HepG2 (cell line): ENCODE results near the gene TMEM204. TPM values are rescaled to one million over a fixed set of nuclear protein-coding genes. Genes with fewer than 3 reads are reported as not detected.
A peak's percentile ranks its signal among the peaks of the same experiment; 100 is the strongest.

Source experiments
- BATF2 ChIP-seq: sonication (generic); formaldehyde crosslinking; IDR thresholded peaks from 2 replicates; pipeline ENCODE4 v1.8.0; 2022; ENCODE audit warnings: mild to moderate bottlenecking, missing genetic modification reagents, moderate library complexity
- EEA1 ChIP-seq: sonication (generic); formaldehyde crosslinking; IDR thresholded peaks from 2 replicates; pipeline ENCODE4 v1.5.1; 2020; ENCODE audit warnings: mild to moderate bottlenecking, missing genetic modification reagents, borderline replicate concordance
- ELF3 ChIP-seq: IDR thresholded peaks from 2 replicates; pipeline ENCODE4 v1.6.1; 2016; ENCODE audit warnings: missing genetic modification reagents, missing compliant biosample characterization
- FOSL2 ChIP-seq: sonication (generic); formaldehyde crosslinking; IDR thresholded peaks from 2 replicates; pipeline ENCODE4 v1.4.0; 2020; ENCODE audit warnings: missing genetic modification reagents
- KMT2A ChIP-seq: sonication (generic); formaldehyde crosslinking; IDR thresholded peaks from 2 replicates; pipeline ENCODE4 v1.4.0; 2020; ENCODE audit warnings: missing genetic modification reagents
- MAX ChIP-seq: IDR thresholded peaks from 2 replicates; pipeline ENCODE4 v1.6.1; 2012; ENCODE audit warnings: inconsistent platforms
- NCOA2 ChIP-seq: sonication (generic); formaldehyde crosslinking; IDR thresholded peaks from 2 replicates; pipeline ENCODE4 v1.8.0; 2022; ENCODE audit warnings: inconsistent platforms
- NR2F1 ChIP-seq, 2 experiments: fragments of 450-650 bp in 1 of 2; formaldehyde crosslinking in 1 of 2; IDR thresholded peaks; 2 replicates each; pipeline versions ENCODE4 v1.5.0 to v1.6.1; 2016 to 2020; ENCODE audit warnings: mild to moderate bottlenecking in 1 of 2, missing compliant biosample characterization in 1 of 2, missing genetic modification reagents in 1 of 2, moderate library complexity in 1 of 2
- SAP130 ChIP-seq: IDR thresholded peaks from 2 replicates; pipeline ENCODE4 v1.6.1; 2016; ENCODE audit warnings: low read depth
- SIN3A ChIP-seq: IDR thresholded peaks from 2 replicates; pipeline ENCODE4 v1.6.1; 2011; ENCODE audit warnings: low read depth, mild to moderate bottlenecking, control low read depth, low read length, borderline replicate concordance
- ZBTB33 ChIP-seq: sonication (generic); formaldehyde crosslinking; IDR thresholded peaks from 2 replicates; pipeline ENCODE4 v1.4.0; 2020; ENCODE audit warnings: missing genetic modification reagents
- ZBTB38 ChIP-seq: sonication (generic); formaldehyde crosslinking; IDR thresholded peaks from 2 replicates; pipeline ENCODE4 v1.5.1; 2020; ENCODE audit warnings: mild to moderate bottlenecking, missing genetic modification reagents
- ZFX ChIP-seq: sonication (generic); formaldehyde crosslinking; IDR thresholded peaks from 2 replicates; pipeline ENCODE4 v1.4.0; 2020; ENCODE audit warnings: mild to moderate bottlenecking, low read depth, missing genetic modification reagents, moderate library complexity
- ZNF24 ChIP-seq: fragments of 450-650 bp; IDR thresholded peaks from 2 replicates; pipeline ENCODE4 v1.6.1; 2017; ENCODE audit warnings: antibody characterized with exemption, mild to moderate bottlenecking
- ZNF331 ChIP-seq: sonication (generic); formaldehyde crosslinking; IDR thresholded peaks from 2 replicates; pipeline ENCODE4 v1.4.0; 2020; ENCODE audit warnings: missing genetic modification reagents
- polyA plus RNA-seq, 8 experiments: library from polyadenylated mRNA; depleted of rRNA in 3 of 8; stranded (reverse) in 7 of 8; unstranded in 1 of 8; fragments of >200 nt; fragmentation: Illumina TruSeq in 4 of 8; extraction: Trizol in 4 of 8; gene quantifications; 2 replicates each; pipeline versions ENCODE4 v1.2.1 to v1.2.3, GENCODE V29; 2011 to 2016; ENCODE audit warnings: low read depth in 4 of 8, missing spikeins in 1 of 8, mixed read lengths in 1 of 8; ENCODE audit not compliant: insufficient read depth in 1 of 8
- total RNA-seq, 5 experiments: library from RNA; depleted of rRNA; stranded (reverse); fragments of >200 nt; fragmentation: Illumina TruSeq; extraction: Trizol; gene quantifications; 2 replicates each; pipeline ENCODE4 v1.2.3, GENCODE V29; 2016; ENCODE audit warnings: low read depth in 1 of 5

Gene TMEM204
- total and polyA plus RNA-seq, 2 of the 13 experiments (the other 11 are each of a cell fraction or from before 2014, with no cell fraction given): not detected

- TF ChIP-seq EEA1 (CRISPR knock-in tag) (no peak), SIN3A (peak; percentile 53; the same call in 1 of the 2 replicates), KMT2A (CRISPR knock-in tag) (0 out of 2 replicates have a peak, but pooled peaks have one; percentile 24), ZBTB38 (CRISPR knock-in tag) (peak; percentile 80), BATF2 (CRISPR knock-in tag) (no peak), ZBTB33 (CRISPR knock-in tag) (peak; percentile 33; the same call in 1 of the 2 replicates), ELF3 (CRISPR knock-in tag) (peak; percentile 48; the same call in 1 of the 2 replicates), ZFX (CRISPR knock-in tag) (peak; percentile 41; the same call in 1 of the 2 replicates), ZNF331 (CRISPR knock-in tag) (peak; percentile 22; the same call in 1 of the 2 replicates), MAX (peak; percentile 19; the same call in 1 of the 2 replicates), NCOA2 (CRISPR knock-in tag) (no peak), ZNF24 (no peak), FOSL2 (peak; percentile 19; the same call in 1 of the 2 replicates), SAP130 (CRISPR knock-in tag) (peak; percentile 54; the same call in 1 of the 2 replicates), NR2F1 (CRISPR knock-in tag; IDR thresholded peaks at IDR 0.05) (no peak)
- TF ChIP-seq, all 625 proteins: peak for 19
Measured at GRCh38 chr16:1494129-1494640, 39.3 kb upstream of the TMEM204 start (continued).
